ENCODE measurements around the gene SSBP3.

- no peak for TF ChIP-seq CTCF (IDR thresholded peaks at IDR 0.05)
- TF ChIP-seq POLR2A (IDR thresholded peaks at IDR 0.05), result no peak
Measured at GRCh38 chr1:54365847-54366246, 40.3 kb downstream of the SSBP3 start.

Measured in breast epithelium (tissue), 3 donors.